RWPE2 (cell line): ENCODE results near the gene ACSF3.

Experiments
- ATAC-seq: fragments of 200-7000 bp; cut with Tn5 transposase; 3 replicates; pipeline ENCODE4 v1.9.1; 2021; ENCODE audit warnings: low read depth
- DNase-seq: peaks from one replicate; pipeline ENCODE4 v3.0.0-alpha.2; 2020; ENCODE audit warnings: low spot score
- H3K27ac ChIP-seq: fragments of 450-650 bp; 2 replicates; pipeline ENCODE4 v1.5.1; 2017; ENCODE audit warnings: mild to moderate bottlenecking; ENCODE audit not compliant: poor library complexity, severe bottlenecking
- H3K27me3 ChIP-seq: fragments of 250-450 bp; sonication (Bioruptor Pico); 2 replicates; pipeline ENCODE4 v1.5.1; 2021; ENCODE audit warnings: mild to moderate bottlenecking, moderate library complexity; ENCODE audit not compliant: insufficient read depth, poor library complexity, severe bottlenecking
- H3K36me3 ChIP-seq: fragments of 250-450 bp; sonication (Bioruptor Pico); 2 replicates; pipeline ENCODE4 v1.5.1; 2020; ENCODE audit warnings: low read depth, mild to moderate bottlenecking, moderate library complexity
- H3K4me1 ChIP-seq: fragments of 250-450 bp; sonication (Bioruptor Pico); 2 replicates; pipeline ENCODE4 v1.5.1; 2021; ENCODE audit warnings: mild to moderate bottlenecking, moderate library complexity; ENCODE audit not compliant: insufficient read depth, poor library complexity, severe bottlenecking
- H3K4me3 ChIP-seq: fragments of 250-450 bp; sonication (Bioruptor Pico); 2 replicates; pipeline ENCODE4 v1.5.1; 2021; ENCODE audit warnings: mild to moderate bottlenecking, moderate library complexity; ENCODE audit not compliant: severe bottlenecking
- H3K9me3 ChIP-seq: fragments of 250-450 bp; sonication (Bioruptor Pico); 2 replicates; pipeline ENCODE4 v1.5.1; 2021; ENCODE audit warnings: mild to moderate bottlenecking, moderate library complexity; ENCODE audit not compliant: severe bottlenecking
- TF ChIP-seq, protein P1 (sequence below): fragments of 450-650 bp; IDR thresholded peaks from one replicate; pipeline ENCODE4 v1.5.1; 2017; ENCODE audit warnings: mild to moderate bottlenecking, moderate library complexity; ENCODE audit not compliant: poor library complexity, severe bottlenecking

ACSF3 gene

DNA sequence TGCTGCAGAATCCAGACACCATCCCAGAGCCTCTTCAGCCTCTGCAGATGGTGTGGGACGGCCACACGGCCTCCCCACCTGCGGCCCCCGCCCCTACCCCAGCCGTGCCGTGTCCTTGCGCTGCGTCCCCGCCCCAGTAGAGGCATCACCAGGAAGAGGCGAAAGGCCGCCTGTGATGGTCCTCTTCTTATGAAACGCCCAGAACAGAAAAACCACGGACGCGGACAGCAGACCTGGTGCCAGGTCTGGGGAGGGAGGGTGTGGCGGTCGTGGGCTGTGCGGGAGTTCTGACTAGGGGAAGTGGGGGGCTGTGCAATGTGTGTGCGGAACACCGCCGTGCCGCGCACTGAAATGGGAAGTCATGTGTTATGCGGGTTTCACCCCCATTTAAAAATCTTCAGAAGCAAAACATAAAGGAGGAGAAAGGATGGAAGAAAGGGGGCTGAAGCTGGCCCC is 25.5 kb downstream of the ACSF3 start:
- H3K4me1 ChIP-seq, result peaks cover 10% of the 10 kb centered on the region
- DNase-seq (no peak), ATAC-seq (no peak)
- H3K4me3 ChIP-seq, result no peak overlapping the region
- TF ChIP-seq, protein P1, sequence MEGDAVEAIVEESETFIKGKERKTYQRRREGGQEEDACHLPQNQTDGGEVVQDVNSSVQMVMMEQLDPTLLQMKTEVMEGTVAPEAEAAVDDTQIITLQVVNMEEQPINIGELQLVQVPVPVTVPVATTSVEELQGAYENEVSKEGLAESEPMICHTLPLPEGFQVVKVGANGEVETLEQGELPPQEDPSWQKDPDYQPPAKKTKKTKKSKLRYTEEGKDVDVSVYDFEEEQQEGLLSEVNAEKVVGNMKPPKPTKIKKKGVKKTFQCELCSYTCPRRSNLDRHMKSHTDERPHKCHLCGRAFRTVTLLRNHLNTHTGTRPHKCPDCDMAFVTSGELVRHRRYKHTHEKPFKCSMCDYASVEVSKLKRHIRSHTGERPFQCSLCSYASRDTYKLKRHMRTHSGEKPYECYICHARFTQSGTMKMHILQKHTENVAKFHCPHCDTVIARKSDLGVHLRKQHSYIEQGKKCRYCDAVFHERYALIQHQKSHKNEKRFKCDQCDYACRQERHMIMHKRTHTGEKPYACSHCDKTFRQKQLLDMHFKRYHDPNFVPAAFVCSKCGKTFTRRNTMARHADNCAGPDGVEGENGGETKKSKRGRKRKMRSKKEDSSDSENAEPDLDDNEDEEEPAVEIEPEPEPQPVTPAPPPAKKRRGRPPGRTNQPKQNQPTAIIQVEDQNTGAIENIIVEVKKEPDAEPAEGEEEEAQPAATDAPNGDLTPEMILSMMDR, result no peak
- no peak overlapping the region for H3K27ac ChIP-seq
- no peaks in the 10 kb centered on the region for H3K27me3 ChIP-seq
- H3K36me3 ChIP-seq, result peaks cover 31% of the 10 kb centered on the region
- no peaks in the 10 kb centered on the region for H3K9me3 ChIP-seq

DNA sequence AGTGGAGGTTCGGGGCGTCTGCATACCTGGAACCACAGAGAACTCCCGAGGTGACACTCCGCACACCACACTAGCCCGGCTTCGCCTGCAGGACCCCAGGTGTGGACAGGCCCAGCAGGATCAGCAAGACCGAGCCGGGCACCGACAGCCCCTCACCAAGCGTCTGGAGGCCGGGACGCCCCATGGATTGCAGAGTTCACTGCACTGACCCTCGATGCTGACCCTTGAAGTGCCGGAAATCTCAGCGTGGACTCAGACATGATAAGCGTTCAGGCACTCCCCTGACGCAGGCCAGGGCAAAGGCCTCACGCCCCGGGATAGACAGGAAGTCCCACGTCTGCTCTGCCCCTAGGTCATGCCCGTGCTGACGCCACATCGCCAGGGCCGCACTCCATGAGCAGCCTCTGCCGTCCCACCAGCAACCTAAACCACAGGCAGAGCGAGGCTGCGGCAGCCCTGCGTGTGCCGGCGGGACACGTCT is 26.0 kb downstream of the ACSF3 start:
- ATAC-seq, result no peak
- TF ChIP-seq, protein P1, result no peak
- peaks cover 8% of the 10 kb centered on the region for H3K4me1 ChIP-seq
- no peak overlapping the region for H3K27ac ChIP-seq
- H3K4me3 ChIP-seq, result no peak overlapping the region
- DNase-seq, result peak; percentile 65
- H3K9me3 ChIP-seq, result no peaks in the 10 kb centered on the region
- no peaks in the 10 kb centered on the region for H3K27me3 ChIP-seq
- H3K36me3 ChIP-seq, result peaks cover 26% of the 10 kb centered on the region

DNA sequence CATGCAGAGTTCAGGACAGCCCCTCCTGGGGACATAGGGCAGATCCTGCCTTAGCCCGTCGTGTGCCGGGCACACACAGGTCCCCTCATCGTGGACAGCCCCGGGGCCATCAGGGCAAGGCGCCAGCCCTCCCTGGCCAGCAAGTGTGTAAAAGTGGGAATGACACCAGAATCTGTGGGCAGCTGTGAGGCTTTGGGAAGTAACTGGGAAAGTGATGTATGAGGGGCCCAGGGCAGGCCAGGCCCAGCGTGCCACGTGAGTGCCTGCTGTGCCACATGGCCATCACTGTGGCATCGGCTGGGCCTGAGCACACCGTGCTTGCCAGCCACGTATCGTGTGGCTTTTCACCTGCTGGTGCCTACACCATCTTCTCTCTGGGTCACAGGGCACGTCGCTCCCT is 26.6 kb downstream of the ACSF3 start:
- no peak overlapping the region for H3K27ac ChIP-seq
- peaks cover 2% of the 10 kb centered on the region for H3K4me1 ChIP-seq
- DNase-seq (no peak), ATAC-seq (no peak)
- TF ChIP-seq, protein P1, result no peak
- no peaks in the 10 kb centered on the region for H3K27me3 ChIP-seq
- no peak overlapping the region for H3K4me3 ChIP-seq
- no peaks in the 10 kb centered on the region for H3K9me3 ChIP-seq
- H3K36me3 ChIP-seq, result peaks cover 25% of the 10 kb centered on the region

- no peaks in the 10 kb centered on the region for H3K4me1 ChIP-seq
- no peak overlapping the region for H3K4me3 ChIP-seq
- H3K27me3 ChIP-seq, result no peaks in the 10 kb centered on the region
- no peaks in the 10 kb centered on the region for H3K9me3 ChIP-seq
- DNase-seq (no peak), ATAC-seq (no peak)
- H3K36me3 ChIP-seq, result peaks cover 21% of the 10 kb centered on the region
- no peak overlapping the region for H3K27ac ChIP-seq
- TF ChIP-seq, protein P1, result no peak
Measured at GRCh38 chr16:89120921-89121351, 27.3 kb downstream of the ACSF3 start.

- no peaks in the 10 kb centered on the region for H3K4me1 ChIP-seq
- DNase-seq (no peak), ATAC-seq (no peak)
- no peak overlapping the region for H3K27ac ChIP-seq
- no peak overlapping the region for H3K4me3 ChIP-seq
- H3K9me3 ChIP-seq, result no peaks in the 10 kb centered on the region
- TF ChIP-seq, protein P1, result no peak
- H3K27me3 ChIP-seq, result no peaks in the 10 kb centered on the region
- peaks cover 22% of the 10 kb centered on the region for H3K36me3 ChIP-seq
Measured at GRCh38 chr16:89121691-89122321, 28.2 kb downstream of the ACSF3 start.
